ENCODE data around the gene SGTA.
A peak's percentile ranks its signal among the peaks of the same experiment; 100 is the strongest.

SGTA gene

DNA sequence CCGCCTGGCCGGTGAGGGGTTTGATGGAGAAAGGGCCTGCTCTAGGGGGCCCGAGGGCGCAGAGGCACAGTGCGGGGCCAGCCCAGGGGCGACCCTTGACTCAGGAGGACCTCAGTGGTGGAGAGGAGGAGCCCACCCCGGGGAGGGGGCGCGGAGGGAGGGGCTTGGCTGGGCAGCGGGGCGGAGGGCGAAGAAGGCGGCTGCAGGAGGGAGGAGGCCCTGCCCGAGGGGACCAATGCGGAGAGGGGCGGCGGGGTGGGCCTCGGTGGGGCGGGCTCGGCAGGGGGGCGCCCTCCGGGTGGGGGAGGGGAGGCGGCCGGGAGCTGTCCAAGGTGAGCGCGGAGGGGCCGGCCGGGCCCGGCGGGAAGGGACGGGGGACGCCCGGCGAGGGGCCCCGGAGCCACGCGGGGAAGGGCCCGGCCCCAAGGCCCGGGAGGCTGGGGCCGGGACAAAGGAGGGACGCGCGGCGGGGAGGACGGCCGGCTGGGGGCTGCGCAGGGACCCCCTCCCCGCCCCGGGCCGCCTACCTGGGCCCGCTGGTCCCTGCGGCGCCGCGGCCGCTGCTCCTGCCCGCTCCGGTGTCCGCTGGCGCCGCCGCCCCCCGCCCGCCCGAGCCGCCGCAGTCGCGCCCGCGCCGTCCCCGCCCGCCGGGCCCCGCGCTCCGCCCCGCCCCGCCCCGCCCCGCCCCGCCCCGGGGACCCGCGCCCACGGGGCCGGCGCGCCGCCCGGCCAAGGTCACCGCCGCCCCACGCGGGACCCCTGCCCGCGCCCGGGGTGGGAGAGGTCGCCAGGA, 62.1 kb downstream of the SGTA start, which contains the start of gene DIRAS1 (continued):
- TF ChIP-seq SP3 (tag by site-specific recombination; IDR thresholded peaks at IDR 0.05) = peak; percentile 51
- peak; percentile 54 for TF ChIP-seq SP2 (tag by site-specific recombination; IDR thresholded peaks at IDR 0.05)
- no peak; the same call in 1 of the 2 replicates for TF ChIP-seq KLF1 (tag by site-specific recombination; IDR thresholded peaks at IDR 0.05)
- TF ChIP-seq GLIS1 (tag by site-specific recombination; IDR thresholded peaks at IDR 0.05) = peak; percentile 57
- no peak for TF ChIP-seq ZNF239 (tag by site-specific recombination; IDR thresholded peaks at IDR 0.05)
- TF ChIP-seq ZNF169 (tag by site-specific recombination; IDR thresholded peaks at IDR 0.05) = no peak
- TF ChIP-seq ZNF785 (tag by site-specific recombination; IDR thresholded peaks at IDR 0.05) = no peak
- TF ChIP-seq ZNF624 (tag by site-specific recombination; IDR thresholded peaks at IDR 0.05) = no peak
- TF ChIP-seq ZNF266 (tag by site-specific recombination; IDR thresholded peaks at IDR 0.05; ENCODE audit: low read depth) = no peak
- no peak for TF ChIP-seq ZNF341 (tag by site-specific recombination; IDR thresholded peaks at IDR 0.05; ENCODE audit: low read depth)
- no peak for TF ChIP-seq ZBTB1 (tag by site-specific recombination; IDR thresholded peaks at IDR 0.05)
- TF ChIP-seq ZBTB8A (tag by site-specific recombination; IDR thresholded peaks at IDR 0.05) = no peak
- TF ChIP-seq KLF8 (tag by site-specific recombination; IDR thresholded peaks at IDR 0.05) = peak; percentile 45; the same call in 1 of the 2 replicates
- no peak for TF ChIP-seq ZNF473 (tag by site-specific recombination; IDR thresholded peaks at IDR 0.05)
- no peak for TF ChIP-seq ZNF626 (tag by site-specific recombination; IDR thresholded peaks at IDR 0.05)
- TF ChIP-seq ZNF394 (tag by site-specific recombination; IDR thresholded peaks at IDR 0.05; ENCODE audit: borderline replicate concordance) = no peak
- TF ChIP-seq GLI2 (tag by site-specific recombination; IDR thresholded peaks at IDR 0.05; ENCODE audit: borderline replicate concordance, low read depth) = no peak
- TF ChIP-seq, protein P1, sequence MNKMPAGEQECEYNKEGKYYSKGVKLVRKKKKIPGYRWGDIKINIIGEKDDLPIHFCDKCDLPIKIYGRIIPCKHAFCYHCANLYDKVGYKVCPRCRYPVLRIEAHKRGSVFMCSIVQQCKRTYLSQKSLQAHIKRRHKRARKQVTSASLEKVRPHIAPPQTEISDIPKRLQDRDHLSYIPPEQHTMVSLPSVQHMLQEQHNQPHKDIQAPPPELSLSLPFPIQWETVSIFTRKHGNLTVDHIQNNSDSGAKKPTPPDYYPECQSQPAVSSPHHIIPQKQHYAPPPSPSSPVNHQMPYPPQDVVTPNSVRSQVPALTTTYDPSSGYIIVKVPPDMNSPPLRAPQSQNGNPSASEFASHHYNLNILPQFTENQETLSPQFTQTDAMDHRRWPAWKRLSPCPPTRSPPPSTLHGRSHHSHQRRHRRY (tag by site-specific recombination; IDR thresholded peaks at IDR 0.05) = no peak
- TF ChIP-seq, protein P2, sequence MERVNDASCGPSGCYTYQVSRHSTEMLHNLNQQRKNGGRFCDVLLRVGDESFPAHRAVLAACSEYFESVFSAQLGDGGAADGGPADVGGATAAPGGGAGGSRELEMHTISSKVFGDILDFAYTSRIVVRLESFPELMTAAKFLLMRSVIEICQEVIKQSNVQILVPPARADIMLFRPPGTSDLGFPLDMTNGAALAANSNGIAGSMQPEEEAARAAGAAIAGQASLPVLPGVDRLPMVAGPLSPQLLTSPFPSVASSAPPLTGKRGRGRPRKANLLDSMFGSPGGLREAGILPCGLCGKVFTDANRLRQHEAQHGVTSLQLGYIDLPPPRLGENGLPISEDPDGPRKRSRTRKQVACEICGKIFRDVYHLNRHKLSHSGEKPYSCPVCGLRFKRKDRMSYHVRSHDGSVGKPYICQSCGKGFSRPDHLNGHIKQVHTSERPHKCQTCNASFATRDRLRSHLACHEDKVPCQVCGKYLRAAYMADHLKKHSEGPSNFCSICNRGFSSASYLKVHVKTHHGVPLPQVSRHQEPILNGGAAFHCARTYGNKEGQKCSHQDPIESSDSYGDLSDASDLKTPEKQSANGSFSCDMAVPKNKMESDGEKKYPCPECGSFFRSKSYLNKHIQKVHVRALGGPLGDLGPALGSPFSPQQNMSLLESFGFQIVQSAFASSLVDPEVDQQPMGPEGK (tag by site-specific recombination; IDR thresholded peaks at IDR 0.05) = peak; percentile 63; the same call in 1 of the 2 replicates
- no peak for TF ChIP-seq ZNF292 (tag by site-specific recombination; IDR thresholded peaks at IDR 0.05; ENCODE audit: borderline replicate concordance, low read depth)
- no peak for TF ChIP-seq ZNF792 (tag by site-specific recombination; IDR thresholded peaks at IDR 0.05)
- TF ChIP-seq, protein P3, sequence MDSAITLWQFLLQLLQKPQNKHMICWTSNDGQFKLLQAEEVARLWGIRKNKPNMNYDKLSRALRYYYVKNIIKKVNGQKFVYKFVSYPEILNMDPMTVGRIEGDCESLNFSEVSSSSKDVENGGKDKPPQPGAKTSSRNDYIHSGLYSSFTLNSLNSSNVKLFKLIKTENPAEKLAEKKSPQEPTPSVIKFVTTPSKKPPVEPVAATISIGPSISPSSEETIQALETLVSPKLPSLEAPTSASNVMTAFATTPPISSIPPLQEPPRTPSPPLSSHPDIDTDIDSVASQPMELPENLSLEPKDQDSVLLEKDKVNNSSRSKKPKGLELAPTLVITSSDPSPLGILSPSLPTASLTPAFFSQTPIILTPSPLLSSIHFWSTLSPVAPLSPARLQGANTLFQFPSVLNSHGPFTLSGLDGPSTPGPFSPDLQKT (IDR thresholded peaks at IDR 0.05; ENCODE audit: borderline replicate concordance, low read depth, low read length) = no peak
- no peak for TF ChIP-seq ZNF837 (tag by site-specific recombination; IDR thresholded peaks at IDR 0.05)
- TF ChIP-seq ZNF157 (tag by site-specific recombination; IDR thresholded peaks at IDR 0.05) = no peak
- peak; percentile 64; the same call in 1 of the 2 replicates for TF ChIP-seq ZBTB7A (tag by site-specific recombination; IDR thresholded peaks at IDR 0.05; ENCODE audit: low read depth)
- TF ChIP-seq, protein P4, sequence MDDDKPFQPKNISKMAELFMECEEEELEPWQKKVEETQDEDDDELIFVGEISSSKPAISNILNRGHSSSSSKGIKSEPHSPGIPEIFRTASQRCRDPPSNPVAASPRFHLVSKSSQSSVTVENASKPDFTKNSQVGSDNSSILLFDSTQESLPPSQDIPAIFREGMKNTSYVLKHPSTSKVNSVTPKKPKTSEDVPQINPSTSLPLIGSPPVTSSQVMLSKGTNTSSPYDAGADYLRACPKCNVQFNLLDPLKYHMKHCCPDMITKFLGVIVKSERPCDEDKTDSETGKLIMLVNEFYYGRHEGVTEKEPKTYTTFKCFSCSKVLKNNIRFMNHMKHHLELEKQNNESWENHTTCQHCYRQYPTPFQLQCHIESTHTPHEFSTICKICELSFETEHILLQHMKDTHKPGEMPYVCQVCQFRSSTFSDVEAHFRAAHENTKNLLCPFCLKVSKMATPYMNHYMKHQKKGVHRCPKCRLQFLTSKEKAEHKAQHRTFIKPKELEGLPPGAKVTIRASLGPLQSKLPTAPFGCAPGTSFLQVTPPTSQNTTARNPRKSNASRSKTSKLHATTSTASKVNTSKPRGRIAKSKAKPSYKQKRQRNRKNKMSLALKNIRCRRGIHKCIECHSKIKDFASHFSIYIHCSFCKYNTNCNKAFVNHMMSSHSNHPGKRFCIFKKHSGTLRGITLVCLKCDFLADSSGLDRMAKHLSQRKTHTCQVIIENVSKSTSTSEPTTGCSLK (tag by site-specific recombination; IDR thresholded peaks at IDR 0.05) = no peak
- TF ChIP-seq ZNF112 (tag by site-specific recombination; IDR thresholded peaks at IDR 0.05) = no peak
- no peak for TF ChIP-seq ZNF623 (tag by site-specific recombination; IDR thresholded peaks at IDR 0.05)
- no peak for TF ChIP-seq ZNF629 (tag by site-specific recombination; IDR thresholded peaks at IDR 0.05)
